ENCODE measurements around the gene ZNF555.
"Not testable (repeated sequence)": the region's sequence is repeated elsewhere in the genome, so short reads cannot be mapped to it uniquely, and the experiment has no call there.

ZNF555 gene

GRCh38 chr19:2810141-2811091 lies 30.9 kb upstream of the ZNF555 start:
- H3K9ac ChIP-seq (ENCODE audit: low read length), result no peak overlapping the region
- H3K4me1 ChIP-seq (ENCODE audit: control insufficient read depth, insufficient read depth, low read length), result no peaks in the 10 kb centered on the region
- no peaks in the 10 kb centered on the region for H3K27me3 ChIP-seq (ENCODE audit: control insufficient read depth, insufficient read depth, low read length)
- no peaks in the 10 kb centered on the region for H3K9me3 ChIP-seq (ENCODE audit: control insufficient read depth, low read length)
- no peaks in the 10 kb centered on the region for H3K36me3 ChIP-seq (ENCODE audit: control insufficient read depth, insufficient read depth, low read length)
- no peak overlapping the region for H3K4me3 ChIP-seq (ENCODE audit: low read length)

GRCh38 chr19:2811221-2811722 lies 30.0 kb upstream of the ZNF555 start:
- Histone ChIP-seq H3K9me3 (ENCODE audit: control insufficient read depth, low read length) (no peaks in the 10 kb centered on the region), H3K27me3 (ENCODE audit: control insufficient read depth, insufficient read depth, low read length) (no peaks in the 10 kb centered on the region), H3K4me3 (ENCODE audit: low read length) (no peak overlapping the region), H3K36me3 (ENCODE audit: control insufficient read depth, insufficient read depth, low read length) (no peaks in the 10 kb centered on the region), H3K4me1 (ENCODE audit: control insufficient read depth, insufficient read depth, low read length) (no peaks in the 10 kb centered on the region), H3K9ac (ENCODE audit: low read length) (no peak overlapping the region)

GRCh38 chr19:2811735-2812413 lies 29.4 kb upstream of the ZNF555 start:
- H3K4me3 ChIP-seq (ENCODE audit: low read length), result no peak overlapping the region

GRCh38 chr19:2812414-2813234 lies 28.7 kb upstream of the ZNF555 start:
- H3K9ac ChIP-seq (ENCODE audit: low read length), result no peak overlapping the region
- no peak overlapping the region for H3K4me3 ChIP-seq (ENCODE audit: low read length)
- H3K36me3 ChIP-seq (ENCODE audit: control insufficient read depth, insufficient read depth, low read length), result no peaks in the 10 kb centered on the region

More at GRCh38 chr19:2811735-2812413, 29.4 kb upstream of the ZNF555 start:
- Histone ChIP-seq H3K4me1 (ENCODE audit: control insufficient read depth, insufficient read depth, low read length) (no peaks in the 10 kb centered on the region), H3K27me3 (ENCODE audit: control insufficient read depth, insufficient read depth, low read length) (no peaks in the 10 kb centered on the region), H3K36me3 (ENCODE audit: control insufficient read depth, insufficient read depth, low read length) (no peaks in the 10 kb centered on the region), H3K9me3 (ENCODE audit: control insufficient read depth, low read length) (no peaks in the 10 kb centered on the region), H3K9ac (ENCODE audit: low read length) (no peak overlapping the region)

GRCh38 chr19:2813235-2814160 lies 27.8 kb upstream of the ZNF555 start:
- Histone ChIP-seq H3K9ac (ENCODE audit: low read length) (no peak overlapping the region), H3K4me3 (ENCODE audit: low read length) (no peak overlapping the region), H3K36me3 (ENCODE audit: control insufficient read depth, insufficient read depth, low read length) (no peaks in the 10 kb centered on the region), H3K4me1 (ENCODE audit: control insufficient read depth, insufficient read depth, low read length) (no peaks in the 10 kb centered on the region), H3K27me3 (ENCODE audit: control insufficient read depth, insufficient read depth, low read length) (no peaks in the 10 kb centered on the region), H3K9me3 (ENCODE audit: control insufficient read depth, low read length) (no peaks in the 10 kb centered on the region)

More at GRCh38 chr19:2812414-2813234, 28.7 kb upstream of the ZNF555 start:
- Histone ChIP-seq H3K27me3 (ENCODE audit: control insufficient read depth, insufficient read depth, low read length) (no peaks in the 10 kb centered on the region), H3K9me3 (ENCODE audit: control insufficient read depth, low read length) (no peaks in the 10 kb centered on the region), H3K4me1 (ENCODE audit: control insufficient read depth, insufficient read depth, low read length) (no peaks in the 10 kb centered on the region)

GRCh38 chr19:2814426-2814825 lies 26.8 kb upstream of the ZNF555 start:
- Histone ChIP-seq H3K36me3 (ENCODE audit: control insufficient read depth, insufficient read depth, low read length) (no peaks in the 10 kb centered on the region), H3K27me3 (ENCODE audit: control insufficient read depth, insufficient read depth, low read length) (no peaks in the 10 kb centered on the region), H3K9ac (ENCODE audit: low read length) (no peak overlapping the region), H3K4me3 (ENCODE audit: low read length) (no peak overlapping the region), H3K9me3 (ENCODE audit: control insufficient read depth, low read length) (no peaks in the 10 kb centered on the region), H3K4me1 (ENCODE audit: control insufficient read depth, insufficient read depth, low read length) (no peaks in the 10 kb centered on the region)

GRCh38 chr19:2815191-2815614 lies 26.1 kb upstream of the ZNF555 start:
- Histone ChIP-seq H3K27me3 (ENCODE audit: control insufficient read depth, insufficient read depth, low read length) (no peaks in the 10 kb centered on the region), H3K4me3 (ENCODE audit: low read length) (no peak overlapping the region), H3K36me3 (ENCODE audit: control insufficient read depth, insufficient read depth, low read length) (no peaks in the 10 kb centered on the region), H3K9ac (ENCODE audit: low read length) (no peak overlapping the region), H3K4me1 (ENCODE audit: control insufficient read depth, insufficient read depth, low read length) (no peaks in the 10 kb centered on the region), H3K9me3 (ENCODE audit: control insufficient read depth, low read length) (no peaks in the 10 kb centered on the region)

- H3K27me3 ChIP-seq (ENCODE audit: control insufficient read depth, insufficient read depth, low read length), result no peaks in the 10 kb centered on the region
- H3K4me1 ChIP-seq (ENCODE audit: control insufficient read depth, insufficient read depth, low read length), result no peaks in the 10 kb centered on the region
- no peaks in the 10 kb centered on the region for H3K9me3 ChIP-seq (ENCODE audit: control insufficient read depth, low read length)
- no peak overlapping the region for H3K9ac ChIP-seq (ENCODE audit: low read length)
- no peak overlapping the region for H3K4me3 ChIP-seq (ENCODE audit: low read length)
- H3K36me3 ChIP-seq (ENCODE audit: control insufficient read depth, insufficient read depth, low read length), result no peaks in the 10 kb centered on the region
These were observed 25.4 kb upstream of the ZNF555 start for GRCh38 chr19:2815923-2816322.

GRCh38 chr19:2816641-2817040 lies 24.6 kb upstream of the ZNF555 start:
- H3K4me3 ChIP-seq (ENCODE audit: low read length), result no peak overlapping the region
- no peaks in the 10 kb centered on the region for H3K36me3 ChIP-seq (ENCODE audit: control insufficient read depth, insufficient read depth, low read length)

GRCh38 chr19:2817237-2817829 lies 23.9 kb upstream of the ZNF555 start:
- not testable (repeated sequence) for H3K9ac ChIP-seq (ENCODE audit: low read length); H3K36me3 ChIP-seq (ENCODE audit: control insufficient read depth, insufficient read depth, low read length); H3K4me3 ChIP-seq (ENCODE audit: low read length); H3K27me3 ChIP-seq (ENCODE audit: control insufficient read depth, insufficient read depth, low read length); H3K9me3 ChIP-seq (ENCODE audit: control insufficient read depth, low read length); H3K4me1 ChIP-seq (ENCODE audit: control insufficient read depth, insufficient read depth, low read length)

More at GRCh38 chr19:2816641-2817040, 24.6 kb upstream of the ZNF555 start:
- Histone ChIP-seq H3K27me3 (ENCODE audit: control insufficient read depth, insufficient read depth, low read length) (no peaks in the 10 kb centered on the region), H3K9me3 (ENCODE audit: control insufficient read depth, low read length) (no peaks in the 10 kb centered on the region), H3K4me1 (ENCODE audit: control insufficient read depth, insufficient read depth, low read length) (no peaks in the 10 kb centered on the region), H3K9ac (ENCODE audit: low read length) (no peak overlapping the region)

Data from mucosa of stomach (tissue), 1 donor.